ENCODE measurements around the gene INO80E. TPM values are rescaled to one million over a fixed set of nuclear protein-coding genes. Genes with fewer than 3 reads are reported as not detected.

Gene INO80E
- total and polyA plus RNA-seq, 4 donors = 8.0 to 24.8 (median 17.2) TPM

GRCh38 chr16:29951625-29952365 is 44.2 kb upstream of the INO80E start:
- no peak for TF ChIP-seq ZBTB33 (IDR thresholded peaks at IDR 0.05)
- no peak for TF ChIP-seq FOXA2 (IDR thresholded peaks at IDR 0.05)
- TF ChIP-seq NR2F2 (IDR thresholded peaks at IDR 0.05) = no peak
- no peak for TF ChIP-seq RXRA (IDR thresholded peaks at IDR 0.05)
- no peak for TF ChIP-seq SP1 (IDR thresholded peaks at IDR 0.05)
- no peak for TF ChIP-seq CTCF (IDR thresholded peaks at IDR 0.05; ENCODE audit: low read depth, low read length, missing input control)
- TF ChIP-seq ATF3 (IDR thresholded peaks at IDR 0.05) = no peak
- no peak for TF ChIP-seq HNF4G (IDR thresholded peaks at IDR 0.05)
- TF ChIP-seq JUND (IDR thresholded peaks at IDR 0.05) = no peak
- no peak for TF ChIP-seq TAF1 (conservative IDR thresholded peaks at IDR 0.05)
- no peak for TF ChIP-seq EGR1 (IDR thresholded peaks at IDR 0.05; ENCODE audit: low read depth in 2 of 2)
- TF ChIP-seq GABPA (IDR thresholded peaks at IDR 0.05 in 1 of 2, conservative IDR thresholded peaks at IDR 0.05 in 1 of 2) = no peak
- no peak for TF ChIP-seq RAD21 (IDR thresholded peaks at IDR 0.05)
- no peak for TF ChIP-seq YY1 (IDR thresholded peaks at IDR 0.05)
- TF ChIP-seq FOXA1 (IDR thresholded peaks at IDR 0.05) = no peak
- TF ChIP-seq, protein P1, sequence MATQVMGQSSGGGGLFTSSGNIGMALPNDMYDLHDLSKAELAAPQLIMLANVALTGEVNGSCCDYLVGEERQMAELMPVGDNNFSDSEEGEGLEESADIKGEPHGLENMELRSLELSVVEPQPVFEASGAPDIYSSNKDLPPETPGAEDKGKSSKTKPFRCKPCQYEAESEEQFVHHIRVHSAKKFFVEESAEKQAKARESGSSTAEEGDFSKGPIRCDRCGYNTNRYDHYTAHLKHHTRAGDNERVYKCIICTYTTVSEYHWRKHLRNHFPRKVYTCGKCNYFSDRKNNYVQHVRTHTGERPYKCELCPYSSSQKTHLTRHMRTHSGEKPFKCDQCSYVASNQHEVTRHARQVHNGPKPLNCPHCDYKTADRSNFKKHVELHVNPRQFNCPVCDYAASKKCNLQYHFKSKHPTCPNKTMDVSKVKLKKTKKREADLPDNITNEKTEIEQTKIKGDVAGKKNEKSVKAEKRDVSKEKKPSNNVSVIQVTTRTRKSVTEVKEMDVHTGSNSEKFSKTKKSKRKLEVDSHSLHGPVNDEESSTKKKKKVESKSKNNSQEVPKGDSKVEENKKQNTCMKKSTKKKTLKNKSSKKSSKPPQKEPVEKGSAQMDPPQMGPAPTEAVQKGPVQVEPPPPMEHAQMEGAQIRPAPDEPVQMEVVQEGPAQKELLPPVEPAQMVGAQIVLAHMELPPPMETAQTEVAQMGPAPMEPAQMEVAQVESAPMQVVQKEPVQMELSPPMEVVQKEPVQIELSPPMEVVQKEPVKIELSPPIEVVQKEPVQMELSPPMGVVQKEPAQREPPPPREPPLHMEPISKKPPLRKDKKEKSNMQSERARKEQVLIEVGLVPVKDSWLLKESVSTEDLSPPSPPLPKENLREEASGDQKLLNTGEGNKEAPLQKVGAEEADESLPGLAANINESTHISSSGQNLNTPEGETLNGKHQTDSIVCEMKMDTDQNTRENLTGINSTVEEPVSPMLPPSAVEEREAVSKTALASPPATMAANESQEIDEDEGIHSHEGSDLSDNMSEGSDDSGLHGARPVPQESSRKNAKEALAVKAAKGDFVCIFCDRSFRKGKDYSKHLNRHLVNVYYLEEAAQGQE (IDR thresholded peaks at IDR 0.05) = no peak
- TF ChIP-seq, protein P2, sequence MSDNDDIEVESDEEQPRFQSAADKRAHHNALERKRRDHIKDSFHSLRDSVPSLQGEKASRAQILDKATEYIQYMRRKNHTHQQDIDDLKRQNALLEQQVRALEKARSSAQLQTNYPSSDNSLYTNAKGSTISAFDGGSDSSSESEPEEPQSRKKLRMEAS (IDR thresholded peaks at IDR 0.05) = no peak
- TF ChIP-seq HNF4A (conservative IDR thresholded peaks at IDR 0.05) = no peak
- no peaks in the 10 kb centered on the region for H3K9me3 ChIP-seq (ENCODE audit: control insufficient read depth in 4 of 4, low read length in 3 of 4)
- no peak overlapping the region for H3K4me3 ChIP-seq (ENCODE audit: low read depth in 1 of 3, low read length in 3 of 3)
- no peak overlapping the region for H3K9ac ChIP-seq (ENCODE audit: low read depth in 1 of 2, low read length in 2 of 2)
- no peak overlapping the region for H3K27ac ChIP-seq (ENCODE audit: low read depth in 1 of 2, low read length in 2 of 2)
- no peaks in the 10 kb centered on the region for H3K27me3 ChIP-seq (ENCODE audit: control insufficient read depth in 4 of 4, insufficient read depth in 4 of 4, low read length in 3 of 4)
- no peak for DNase-seq (ENCODE audit: low spot score)
- no peaks in the 10 kb centered on the region for H3K4me1 ChIP-seq (ENCODE audit: control insufficient read depth in 4 of 4, insufficient read depth in 4 of 4, low read length in 3 of 4)
- no peaks in the 10 kb centered on the region for H3K36me3 ChIP-seq (ENCODE audit: control insufficient read depth in 4 of 4, insufficient read depth in 3 of 4, low read depth in 1 of 4, low read length in 3 of 4)
- 91% methylated on average over 8 of the region's 8 CpGs for WGBS

All from liver (tissue), 9 donors.